Prostate gland (tissue), 2 donors: Measurements from ENCODE around the gene COL24A1.

Source experiments
- CTCF ChIP-seq, 4 experiments: fragments of 200-600 bp in 2 of 4; fragments of 450-650 bp in 2 of 4; sonication (generic) in 2 of 4; IDR thresholded peaks; 1 replicate in 3 of 4; 2 replicates in 1 of 4; pipeline ENCODE4 v1.5.1; 2016 to 2019; ENCODE audit warnings: antibody characterized with exemption in 4 of 4, mild to moderate bottlenecking in 2 of 4, moderate library complexity in 2 of 4
- POLR2A ChIP-seq: fragments of 450-650 bp; IDR thresholded peaks from one replicate; pipeline ENCODE4 v1.6.1; 2016; ENCODE audit warnings: antibody characterized with exemption, mild to moderate bottlenecking
- POLR2AphosphoS5 ChIP-seq: sonication (generic); formaldehyde crosslinking; IDR thresholded peaks from one replicate; pipeline ENCODE4 v1.6.1; 2017; ENCODE audit warnings: antibody characterized with exemption

- TF ChIP-seq CTCF (IDR thresholded peaks at IDR 0.05) (no peak), POLR2AphosphoS5 (no peak), POLR2A (no peak)
Observed at GRCh38 chr1:86069757-86070145, 86.8 kb downstream of the COL24A1 start.
